Naive thymus-derived CD4-positive, alpha-beta T cell (primary cell): ENCODE data around the gene USP36. TPM values are rescaled to one million over a fixed set of nuclear protein-coding genes. Genes with fewer than 3 reads are reported as not detected.

Source experiments
- ATAC-seq: fragments of 150-1000 bp; cut with Tn5 transposase; 2 replicates; pipeline ENCODE4 v1.10.0; 2021; ENCODE audit warnings: mild to moderate bottlenecking, moderate library complexity
- CTCF ChIA-PET: fragments of 350-600 bp; sonication (Branson Sonifier 250); formaldehyde crosslinking; loops from one replicate; lab custom pipeline; 2021; ENCODE audit warnings: antibody characterized with exemption; lab: Charles Lee
- POLR2A ChIA-PET: fragments of 350-600 bp; sonication (Branson Sonifier 250); formaldehyde crosslinking; loops from one replicate; lab custom pipeline; 2021; ENCODE audit warnings: antibody characterized with exemption, inconsistent platforms; lab: Charles Lee
- DNase-seq, 9 donors: peaks; one replicate each; pipeline versions ENCODE4 v3.0.0 to v3.0.0-alpha.2; 2020 to 2022; ENCODE audit warnings: mixed read lengths in 1 of 9
- H3K27ac ChIP-seq: one replicate; pipeline ENCODE4 v1.7.0; 2013; ENCODE audit warnings: mild to moderate bottlenecking, low read depth, low read length, moderate library complexity
- H3K27me3 ChIP-seq, 2 donors: one replicate each; pipeline ENCODE4 v1.7.0; 2013; ENCODE audit warnings: low read length in 2 of 2, mild to moderate bottlenecking in 2 of 2, moderate library complexity in 2 of 2; ENCODE audit not compliant: control insufficient read depth in 2 of 2, insufficient read depth in 2 of 2
- H3K36me3 ChIP-seq, 3 experiments: 1 replicate in 2 of 3; 2 replicates in 1 of 3; pipeline ENCODE4 v1.7.0; 2013; ENCODE audit warnings: low read length in 3 of 3, mild to moderate bottlenecking in 3 of 3, moderate library complexity in 1 of 3; ENCODE audit not compliant: insufficient read depth in 3 of 3, control insufficient read depth in 2 of 3
- H3K4me1 ChIP-seq, 2 donors: one replicate each; pipeline ENCODE4 v1.7.0; 2013; ENCODE audit warnings: low read length in 2 of 2, mild to moderate bottlenecking in 2 of 2, moderate library complexity in 1 of 2; ENCODE audit not compliant: control insufficient read depth in 2 of 2, insufficient read depth in 2 of 2
- H3K4me3 ChIP-seq: 2 replicates; pipeline ENCODE4 v1.7.0; 2013; ENCODE audit warnings: mild to moderate bottlenecking, low read length
- H3K9me3 ChIP-seq, 3 experiments: 1 replicate in 2 of 3; 2 replicates in 1 of 3; pipeline ENCODE4 v1.7.0; 2013; ENCODE audit warnings: low read length in 3 of 3; ENCODE audit not compliant: control insufficient read depth in 2 of 3
- H3K27ac Mint-ChIP-seq, 9 donors: one replicate each; pipeline ENCODE4 v1.8.0; 2020 to 2022; ENCODE audit warnings: mixed read lengths in 9 of 9, mild to moderate bottlenecking in 8 of 9, moderate library complexity in 5 of 9, inconsistent platforms in 2 of 9
- H3K27me3 Mint-ChIP-seq, 5 donors: one replicate each; pipeline ENCODE4 v1.8.0; 2021 to 2022; ENCODE audit warnings: mixed read lengths in 5 of 5, mild to moderate bottlenecking in 1 of 5
- H3K36me3 Mint-ChIP-seq, 5 donors: one replicate each; pipeline ENCODE4 v1.8.0; 2020 to 2022; ENCODE audit warnings: mixed read lengths in 5 of 5, mild to moderate bottlenecking in 3 of 5, inconsistent platforms in 1 of 5
- H3K4me1 Mint-ChIP-seq, 7 donors: one replicate each; pipeline ENCODE4 v1.8.0; 2020 to 2022; ENCODE audit warnings: mixed read lengths in 7 of 7, mild to moderate bottlenecking in 3 of 7, inconsistent platforms in 1 of 7
- H3K4me3 Mint-ChIP-seq, 10 donors: one replicate each; pipeline ENCODE4 v1.8.0; 2020 to 2022; ENCODE audit warnings: mild to moderate bottlenecking in 10 of 10, mixed read lengths in 10 of 10, moderate library complexity in 6 of 10, inconsistent platforms in 2 of 10
- H3K9me3 Mint-ChIP-seq, 11 donors: one replicate each; pipeline ENCODE4 v1.8.0; 2020 to 2022; ENCODE audit warnings: mixed read lengths in 11 of 11, mild to moderate bottlenecking in 4 of 11, inconsistent platforms in 1 of 11, moderate library complexity in 1 of 11
- intact Hi-C, 2 donors: fragments of 100-400 bp; cut with micrococcal nuclease; formaldehyde crosslinking; loops; one replicate each; pipeline ENCODE4 v1.15.1; 2023
- polyA plus RNA-seq, 2 donors: library from polyadenylated mRNA; unstranded; fragments of 300-500 nt; fragmentation: Illumina TruSeq; gene quantifications; one replicate each; pipeline ENCODE4 v1.2.3, GENCODE V29; 2021
- total RNA-seq, 6 experiments: library from RNA in 5 of 6; stranded (reverse) in 5 of 6; gene quantifications; 1 replicate in 5 of 6; 2 replicates in 1 of 6; pipeline ENCODE4 v1.2.3 and lab custom pipeline; 2021 to 2026

Gene USP36
- total and polyA plus RNA-seq, 7 experiments from 2014 or later: 37.4 to 414 (median 148) TPM

DNA sequence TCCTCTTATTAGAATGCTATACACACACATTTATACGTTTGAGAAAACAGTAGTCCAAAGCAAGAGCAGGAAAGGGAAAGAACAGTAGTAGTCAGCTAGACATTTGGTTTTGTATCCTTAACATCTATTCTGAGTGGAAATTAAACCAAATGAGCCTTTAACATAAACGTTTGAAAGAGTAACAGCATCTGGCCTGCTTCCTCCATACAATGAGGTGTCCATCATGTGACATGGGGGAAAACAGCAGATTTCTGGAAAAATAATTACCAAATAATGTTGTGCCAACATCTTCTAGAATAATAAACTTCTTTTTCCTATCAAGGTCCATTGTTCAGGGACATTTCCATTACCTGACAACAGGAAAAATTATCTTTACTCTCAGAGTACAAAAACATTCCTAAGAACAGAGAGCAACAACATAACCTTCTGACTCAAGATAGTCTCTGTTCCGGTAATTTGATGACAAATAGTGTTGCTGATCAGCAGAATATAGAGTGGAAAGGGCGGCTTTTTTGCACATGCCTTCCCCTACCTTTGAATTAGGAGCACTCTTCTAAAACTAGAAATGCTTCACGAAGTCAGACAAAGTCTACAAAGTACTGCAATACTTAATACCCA, 78.7 kb downstream of the USP36 start:
- DNase-seq: no peak
- no peak for ATAC-seq
- Mint-ChIP-seq H3K27me3 (no peaks in the 10 kb centered on the region), H3K4me3 (peak overlapping the region in 9 of 10 donors; percentile 49 to 72 (median 64)), H3K9me3 (peaks cover 0 to 3% (median 0%) of the 10 kb centered on the region in 11 donors), H3K27ac (peak overlapping the region in 8 of 9 donors; percentile 79 to 94 (median 87)), H3K36me3 (peaks cover 0 to 25% (median 7%) of the 10 kb centered on the region in 5 donors), H3K4me1 (peaks cover 43 to 79% (median 67%) of the 10 kb centered on the region in 7 donors)
- Histone ChIP-seq H3K36me3 (no peaks in the 10 kb centered on the region), H3K9me3 (no peaks in the 10 kb centered on the region), H3K27me3 (no peaks in the 10 kb centered on the region), H3K27ac (peak overlapping the region; percentile 53), H3K4me3 (peak overlapping the region; percentile 0), H3K4me1 (peaks cover 81 to 86% of the 10 kb centered on the region in 2 donors)
- intact Hi-C loops: no loop called here
- ChIA-PET CTCF (interaction anchor here (1.4 kb wide), 1 partner anchor 12 kb away, joined by 4 read pairs; no protein-coding TSS in a partner anchor), POLR2A (interaction anchor here (0.5 to 12.1 kb wide), 9 partner anchors 9 to 33 kb away, joined by 3 to 122 read pairs (median 4); no protein-coding TSS in a partner anchor)

DNA sequence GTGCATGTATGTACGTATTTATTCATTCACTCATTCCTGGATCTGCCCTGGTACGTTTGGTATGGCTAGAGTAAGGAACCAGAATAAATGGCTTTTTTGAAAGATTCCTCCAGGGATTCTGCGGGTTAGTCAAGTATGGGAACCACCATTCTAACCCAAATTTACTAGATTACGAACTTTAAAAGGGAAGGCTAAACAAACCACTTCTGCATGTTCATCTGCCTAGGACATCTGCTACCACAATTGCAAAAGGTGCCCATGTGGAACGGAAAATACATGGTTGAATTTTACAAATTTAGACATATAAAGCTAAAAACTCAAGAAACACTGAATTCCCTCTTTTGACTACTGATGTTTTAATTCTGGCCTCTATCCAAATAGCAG, 80.7 kb downstream of the USP36 start:
- POLR2A ChIA-PET: interaction anchor here (0.6 to 4.2 kb wide), 14 partner anchors 8 to 71 kb away, joined by 3 to 58 read pairs (median 6); partner anchors contain the start of gene CYTH1

DNA sequence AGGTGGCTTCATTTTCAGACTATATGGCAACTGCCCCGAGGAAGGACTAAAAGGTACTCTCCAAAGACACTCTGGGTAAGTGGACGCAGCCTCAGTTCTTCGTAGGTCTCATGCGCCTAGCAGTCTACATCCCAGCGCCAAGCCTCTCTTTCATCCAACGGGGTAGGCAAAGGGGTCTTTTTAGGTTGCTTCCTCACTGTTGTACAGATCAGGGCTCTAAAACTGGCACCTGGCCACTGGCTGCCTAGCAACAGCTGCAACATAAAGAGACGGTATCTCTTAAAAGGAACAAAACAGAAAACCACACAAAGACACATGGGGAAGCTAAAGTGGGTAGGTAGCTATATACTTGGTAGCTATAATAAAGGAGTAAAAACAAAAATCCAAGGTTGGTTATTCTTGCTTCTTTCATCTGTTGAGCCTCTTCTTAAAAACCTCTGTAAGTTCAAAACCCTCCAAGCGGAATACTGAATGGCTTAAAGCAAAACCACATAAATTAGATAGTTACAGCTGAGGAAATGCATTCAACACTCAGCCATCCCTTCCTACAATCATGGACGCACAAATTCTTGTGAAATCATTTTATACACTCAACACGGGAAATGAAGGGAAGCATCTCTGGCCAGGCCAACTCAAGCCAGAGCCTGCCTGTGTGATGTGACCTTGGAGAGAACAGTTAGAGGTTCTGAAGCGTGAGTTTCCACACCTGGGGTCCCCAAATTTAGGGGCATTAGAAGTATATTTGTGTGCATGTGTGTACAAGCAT, 81.2 kb downstream of the USP36 start:
- H3K4me3 ChIP-seq: peak overlapping the region; percentile 53

More for the DNA sequence above, 80.7 kb downstream of the USP36 start:
- ATAC-seq: no peak
- Histone ChIP-seq H3K4me3 (peak overlapping the region; percentile 53), H3K9me3 (no peaks in the 10 kb centered on the region), H3K27ac (peak overlapping the region; percentile 93), H3K4me1 (peaks cover 80% of the 10 kb centered on the region in 2 donors), H3K36me3 (no peaks in the 10 kb centered on the region), H3K27me3 (no peaks in the 10 kb centered on the region)
- intact Hi-C loops: loop anchor here (1.0 to 10.0 kb wide), 8 partner anchors 11 to 1315 kb away; no protein-coding TSS in a partner anchor
- Mint-ChIP-seq H3K36me3 (peaks cover 0 to 32% (median 9%) of the 10 kb centered on the region in 5 donors), H3K27ac (peak overlapping the region; percentile 83 to 98 (median 97)), H3K27me3 (no peaks in the 10 kb centered on the region), H3K4me3 (peak overlapping the region; percentile 64 to 85 (median 80)), H3K4me1 (peaks cover 49 to 90% (median 84%) of the 10 kb centered on the region in 7 donors), H3K9me3 (peaks cover 0 to 3% (median 0%) of the 10 kb centered on the region in 11 donors)
- CTCF ChIA-PET: interaction anchor here (0.6 to 2.1 kb wide), 7 partner anchors 9 to 147 kb away, joined by 3 to 10 read pairs (median 4); no protein-coding TSS in a partner anchor
- no peak for DNase-seq

DNA sequence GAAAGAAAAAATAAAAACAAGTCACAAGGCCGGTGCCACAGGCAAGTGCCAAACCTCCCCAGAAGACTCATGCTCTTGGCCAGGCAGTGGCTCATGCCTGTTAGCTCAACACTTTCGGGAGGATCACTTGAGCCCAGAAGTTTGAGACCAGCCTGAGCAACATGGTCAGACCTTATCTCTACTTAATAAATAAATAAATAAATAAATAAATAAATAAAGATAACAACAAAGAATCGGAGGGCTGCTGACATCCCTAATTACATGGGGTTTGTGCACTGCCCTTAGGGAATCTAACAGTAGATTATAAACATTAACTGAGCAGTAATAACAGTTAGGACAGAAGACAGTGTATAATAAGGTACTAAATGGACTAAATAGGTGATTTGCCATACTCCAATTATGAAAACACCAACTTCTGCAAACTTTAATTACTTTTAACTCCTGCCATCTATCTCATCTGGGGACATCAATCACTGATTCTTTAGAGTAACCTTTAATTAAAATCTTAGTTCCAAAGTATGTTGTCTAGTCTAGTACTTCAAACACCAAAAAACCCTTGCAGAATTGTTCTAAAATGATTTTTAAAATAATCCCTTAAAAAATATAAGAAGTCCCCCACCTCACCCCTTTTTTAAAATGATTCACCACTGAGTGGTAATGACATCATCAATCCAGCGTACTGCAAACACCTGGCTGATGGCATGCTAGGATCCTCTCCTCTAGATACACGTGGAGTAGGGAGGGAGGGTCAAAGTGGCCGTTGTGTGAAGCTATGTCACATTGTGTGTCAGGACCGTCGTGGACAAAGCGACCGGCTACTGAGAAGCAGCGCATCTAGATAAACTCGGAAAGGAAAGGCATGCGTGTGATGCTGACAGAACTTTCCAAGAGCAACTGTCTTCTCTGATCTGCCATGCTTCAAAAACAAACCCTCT, 87.0 kb downstream of the USP36 start:
- no peak overlapping the region for H3K4me3 ChIP-seq
- intact Hi-C loops: loop anchor here in 1 of 2 donors (10.0 kb wide), 1 partner anchor 1309 kb away; no protein-coding TSS in a partner anchor

More for the DNA sequence above, 81.2 kb downstream of the USP36 start:
- DNase-seq (peak; percentile 56 to 96 (median 93)), ATAC-seq (peak; percentile 91)
- Mint-ChIP-seq H3K27ac (peak overlapping the region; percentile 83 to 98 (median 97)), H3K27me3 (no peaks in the 10 kb centered on the region), H3K36me3 (peaks cover 0 to 29% (median 9%) of the 10 kb centered on the region in 5 donors), H3K4me1 (peaks cover 43 to 88% (median 83%) of the 10 kb centered on the region in 7 donors), H3K4me3 (peak overlapping the region; percentile 64 to 85 (median 80)), H3K9me3 (peaks cover 0 to 3% (median 0%) of the 10 kb centered on the region in 11 donors)
- Histone ChIP-seq H3K9me3 (no peaks in the 10 kb centered on the region), H3K27me3 (no peaks in the 10 kb centered on the region), H3K36me3 (no peaks in the 10 kb centered on the region), H3K4me1 (peaks cover 75 to 77% of the 10 kb centered on the region in 2 donors), H3K27ac (peak overlapping the region; percentile 93)
- POLR2A ChIA-PET: interaction anchor here (0.6 to 4.2 kb wide), 21 partner anchors 9 to 636 kb away, joined by 3 to 58 read pairs (median 5); partner anchors contain the start of gene CYTH1
- CTCF ChIA-PET: interaction anchor here (0.6 to 2.1 kb wide), 9 partner anchors 9 to 147 kb away, joined by 3 to 10 read pairs (median 3); no protein-coding TSS in a partner anchor
- intact Hi-C loops: loop anchor here (1.0 to 10.0 kb wide), 8 partner anchors 11 to 1315 kb away; no protein-coding TSS in a partner anchor

DNA sequence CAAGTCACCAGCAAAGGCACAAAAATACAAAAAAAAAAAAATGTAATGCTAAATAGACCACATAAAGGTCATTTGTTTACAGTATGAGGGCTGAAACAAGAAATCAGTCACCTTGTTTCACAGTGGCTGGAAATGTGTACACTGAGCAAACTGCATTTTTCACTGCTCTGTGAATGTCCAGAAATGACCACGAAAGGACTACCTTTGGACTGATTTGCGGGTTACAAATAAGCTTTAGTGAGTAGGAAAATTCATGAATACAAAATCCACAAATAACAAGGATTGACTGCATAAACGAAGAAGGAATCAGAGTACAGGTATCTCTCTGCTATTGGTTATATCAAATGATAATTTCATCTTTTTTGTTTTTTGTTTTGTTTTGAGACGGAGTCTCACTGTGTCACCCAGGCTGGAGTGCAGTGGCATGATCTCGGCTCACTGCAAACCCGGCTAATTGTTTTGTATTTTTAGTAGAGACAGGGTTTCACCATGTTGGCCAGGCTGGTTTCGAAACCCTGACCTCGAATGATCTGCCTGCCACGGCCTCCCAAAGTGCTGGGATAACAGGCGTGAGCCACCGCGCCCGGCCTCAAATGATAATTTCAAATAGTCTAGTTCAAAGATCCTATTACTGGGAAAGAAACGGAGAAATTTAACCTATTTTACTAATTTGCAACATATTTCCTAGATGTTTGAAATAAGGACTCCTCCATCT, 89.0 kb downstream of the USP36 start:
- H3K27me3 ChIP-seq: no peaks in the 10 kb centered on the region
- DNase-seq (no peak), ATAC-seq (no peak)
- peaks cover 86 to 89% of the 10 kb centered on the region in 2 donors for H3K4me1 ChIP-seq
- peak overlapping the region; percentile 87 to 99 (median 94) for H3K27ac Mint-ChIP-seq
- H3K4me3 Mint-ChIP-seq: peak overlapping the region; percentile 60 to 93 (median 74)
- intact Hi-C loops: loop anchor here in 1 of 2 donors (10.0 kb wide), 1 partner anchor 1307 kb away; no protein-coding TSS in a partner anchor
- H3K4me1 Mint-ChIP-seq: peaks cover 63 to 96% (median 82%) of the 10 kb centered on the region in 7 donors
- peaks cover 0 to 41% (median 4%) of the 10 kb centered on the region in 5 donors for H3K36me3 Mint-ChIP-seq
- H3K4me3 ChIP-seq: no peak overlapping the region
- peak overlapping the region; percentile 81 for H3K27ac ChIP-seq
- H3K9me3 Mint-ChIP-seq: no peaks in the 10 kb centered on the region
- H3K27me3 Mint-ChIP-seq: no peaks in the 10 kb centered on the region
- H3K36me3 ChIP-seq: no peaks in the 10 kb centered on the region
- H3K9me3 ChIP-seq: no peaks in the 10 kb centered on the region
- POLR2A ChIA-PET: interaction anchor here (0.7 to 8.5 kb wide), 7 partner anchors 7 to 33 kb away, joined by 3 to 122 read pairs (median 6); no protein-coding TSS in a partner anchor
- CTCF ChIA-PET: interaction anchor here (0.9 to 1.4 kb wide), 2 partner anchors 15 to 113 kb away, joined by 3 to 5 read pairs; no protein-coding TSS in a partner anchor

More for the DNA sequence above, 87.0 kb downstream of the USP36 start:
- H3K27ac Mint-ChIP-seq: peak overlapping the region; percentile 89 to 99 (median 95)
- ChIA-PET CTCF (no interaction called here), POLR2A (interaction anchor here (1.3 to 8.5 kb wide), 4 partner anchors 10 to 27 kb away, joined by 3 to 122 read pairs (median 14); no protein-coding TSS in a partner anchor)
- H3K27ac ChIP-seq: peak overlapping the region; percentile 81
- H3K4me1 Mint-ChIP-seq: peaks cover 61 to 94% (median 82%) of the 10 kb centered on the region in 7 donors
- H3K27me3 ChIP-seq: no peaks in the 10 kb centered on the region
- H3K9me3 Mint-ChIP-seq: no peaks in the 10 kb centered on the region
- H3K9me3 ChIP-seq: no peaks in the 10 kb centered on the region
- H3K4me3 Mint-ChIP-seq: peak overlapping the region; percentile 63 to 93 (median 79)
- no peaks in the 10 kb centered on the region for H3K27me3 Mint-ChIP-seq
- ATAC-seq (peak; percentile 53), DNase-seq (peak in 2 of 9 donors; percentile 52 to 82)
- no peaks in the 10 kb centered on the region for H3K36me3 ChIP-seq
- H3K36me3 Mint-ChIP-seq: peaks cover 0 to 39% (median 4%) of the 10 kb centered on the region in 5 donors
- peaks cover 84 to 89% of the 10 kb centered on the region in 2 donors for H3K4me1 ChIP-seq
